ENCODE measurements around the gene KHK. TPM values are rescaled to one million over a fixed set of nuclear protein-coding genes. Genes with fewer than 3 reads are reported as not detected.

Gene KHK
- total and polyA plus RNA-seq, 9 of the 15 experiments (the other 6 are each of a cell fraction or from before 2014, with no cell fraction given), result 1.5 to 10.7 (median 5.2) TPM

DNA sequence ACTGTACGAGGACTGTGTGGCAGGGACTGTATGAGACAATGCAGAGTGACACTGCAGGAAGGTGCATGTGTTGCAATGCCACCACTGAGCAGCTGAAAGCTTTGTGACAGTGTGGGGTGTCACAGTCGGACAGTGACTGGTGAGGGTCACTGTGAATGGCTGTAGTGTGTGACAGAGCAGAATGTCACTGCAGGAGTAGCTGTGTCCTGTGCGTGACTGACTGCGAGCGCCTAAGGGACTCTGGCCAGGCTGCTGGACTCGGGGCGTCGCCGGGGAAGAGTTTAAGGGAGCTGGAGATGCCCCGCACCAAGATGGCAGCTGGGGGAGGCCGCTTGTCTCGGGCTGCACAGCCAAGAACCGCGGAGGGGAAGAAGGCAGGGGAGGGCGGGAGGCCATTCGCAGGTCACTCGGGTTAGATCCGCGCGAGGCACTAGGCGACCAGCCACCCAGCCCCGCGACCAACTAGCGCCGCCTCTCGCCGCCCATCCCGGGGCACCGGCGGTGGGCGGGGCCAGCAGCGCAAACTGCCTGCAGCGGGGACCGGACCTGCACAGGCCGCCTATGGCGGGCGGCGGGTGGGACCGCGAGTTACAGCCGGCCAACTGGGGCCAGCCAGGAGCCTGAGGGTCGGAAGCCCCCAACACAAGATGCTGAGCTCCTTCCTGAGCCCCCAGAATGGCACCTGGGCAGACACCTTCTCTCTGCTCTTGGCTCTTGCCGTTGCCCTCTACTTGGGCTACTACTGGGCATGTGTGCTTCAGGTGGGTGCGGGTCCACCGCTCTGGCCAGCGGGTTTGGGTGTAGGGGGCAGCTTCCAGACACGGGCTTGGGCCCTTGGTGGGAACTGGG lies 37.0 kb downstream of the KHK start, which contains the start of gene ABHD1 (continued):
- TF ChIP-seq CBFA2T2 (conservative IDR thresholded peaks at IDR 0.05) (no peak), ZNF133 (CRISPR knock-in tag; IDR thresholded peaks at IDR 0.05) (no peak), MYC (IDR thresholded peaks at IDR 0.05; ENCODE audit: low read depth, low read length) (no peak; the same call in 1 of the 2 replicates), MYC (CRISPR knock-in tag; IDR thresholded peaks at IDR 0.05; ENCODE audit: borderline replicate concordance, low read depth) (no peak), TCFL5 (CRISPR knock-in tag; conservative IDR thresholded peaks at IDR 0.05) (no peak), JUND (IDR thresholded peaks at IDR 0.05; ENCODE audit: borderline replicate concordance, low read depth, low read length) (no peak), JUND (tag; IDR thresholded peaks at IDR 0.05; ENCODE audit: borderline replicate concordance, low read depth, low read length) (no peak), ZBTB40 (IDR thresholded peaks at IDR 0.05) (no peak), ZBTB40 (CRISPR knock-in tag; IDR thresholded peaks at IDR 0.05) (no peak), NR2C2 (CRISPR knock-in tag; IDR thresholded peaks at IDR 0.05) (no peak), NR2C2 (tag; IDR thresholded peaks at IDR 0.05) (no peak), ZBTB2 (IDR thresholded peaks at IDR 0.05) (no peak), SMARCB1 (IDR thresholded peaks at IDR 0.05; ENCODE audit: insufficient read length, low read depth) (no peak), ZNF766 (CRISPR knock-in tag; conservative IDR thresholded peaks at IDR 0.05) (0 out of 2 replicates have a peak, but pooled peaks have one; percentile 35), MBD1 (CRISPR knock-in tag; IDR thresholded peaks at IDR 0.05) (no peak), POLR2G (IDR thresholded peaks at IDR 0.05; ENCODE audit: low read depth, low read length) (peak; percentile 77)
